IgD-negative memory B cell (primary cell): ENCODE results near the gene NHSL2. TPM values are rescaled to one million over a fixed set of nuclear protein-coding genes. Genes with fewer than 3 reads are reported as not detected.

Source experiments
- H3K27ac Mint-ChIP-seq, 3 donors: one replicate each; pipeline ENCODE4 v1.8.0; 2020 to 2022; ENCODE audit warnings: mild to moderate bottlenecking in 3 of 3, mixed read lengths in 3 of 3, moderate library complexity in 1 of 3
- H3K27me3 Mint-ChIP-seq: one replicate; pipeline ENCODE4 v1.8.0; 2021; ENCODE audit warnings: mixed read lengths
- H3K36me3 Mint-ChIP-seq: one replicate; pipeline ENCODE4 v1.8.0; 2020; ENCODE audit warnings: mild to moderate bottlenecking, mixed read lengths
- H3K4me1 Mint-ChIP-seq, 3 donors: one replicate each; pipeline ENCODE4 v1.8.0; 2020 to 2022; ENCODE audit warnings: mixed read lengths in 3 of 3, mild to moderate bottlenecking in 1 of 3
- H3K4me3 Mint-ChIP-seq, 4 donors: one replicate each; pipeline ENCODE4 v1.8.0; 2020 to 2022; ENCODE audit warnings: mild to moderate bottlenecking in 4 of 4, mixed read lengths in 4 of 4, moderate library complexity in 3 of 4
- H3K9me3 Mint-ChIP-seq, 3 donors: one replicate each; pipeline ENCODE4 v1.8.0; 2020 to 2021; ENCODE audit warnings: mixed read lengths in 3 of 3, mild to moderate bottlenecking in 1 of 3
- polyA plus RNA-seq: library from polyadenylated mRNA; unstranded; fragments of 300-500 nt; fragmentation: Illumina TruSeq; gene quantifications from one replicate; pipeline ENCODE4 v1.2.3, GENCODE V29; 2021

Gene NHSL2
- polyA plus RNA-seq, 1 donor from 2014 or later, result 0.83 TPM

GRCh38 chrX:72097098-72097497 lies 186.5 kb downstream of the NHSL2 start:
- Mint-ChIP-seq H3K4me3 (peak overlapping the region in 2 of 4 donors; percentile 14 to 43), H3K4me1 (peaks cover 26 to 36% (median 28%) of the 10 kb centered on the region in 3 donors)

GRCh38 chrX:72100051-72100755 lies 189.6 kb downstream of the NHSL2 start:
- peaks cover 23% of the 10 kb centered on the region for H3K27me3 Mint-ChIP-seq
- peaks cover 25 to 40% (median 30%) of the 10 kb centered on the region in 3 donors for H3K4me1 Mint-ChIP-seq

More at GRCh38 chrX:72097098-72097497, 186.5 kb downstream of the NHSL2 start:
- no peaks in the 10 kb centered on the region for H3K36me3 Mint-ChIP-seq
- H3K27ac Mint-ChIP-seq, result peak overlapping the region in 1 of 3 donors; percentile 70
- H3K9me3 Mint-ChIP-seq, result no peaks in the 10 kb centered on the region
- peaks cover 18% of the 10 kb centered on the region for H3K27me3 Mint-ChIP-seq

DNA sequence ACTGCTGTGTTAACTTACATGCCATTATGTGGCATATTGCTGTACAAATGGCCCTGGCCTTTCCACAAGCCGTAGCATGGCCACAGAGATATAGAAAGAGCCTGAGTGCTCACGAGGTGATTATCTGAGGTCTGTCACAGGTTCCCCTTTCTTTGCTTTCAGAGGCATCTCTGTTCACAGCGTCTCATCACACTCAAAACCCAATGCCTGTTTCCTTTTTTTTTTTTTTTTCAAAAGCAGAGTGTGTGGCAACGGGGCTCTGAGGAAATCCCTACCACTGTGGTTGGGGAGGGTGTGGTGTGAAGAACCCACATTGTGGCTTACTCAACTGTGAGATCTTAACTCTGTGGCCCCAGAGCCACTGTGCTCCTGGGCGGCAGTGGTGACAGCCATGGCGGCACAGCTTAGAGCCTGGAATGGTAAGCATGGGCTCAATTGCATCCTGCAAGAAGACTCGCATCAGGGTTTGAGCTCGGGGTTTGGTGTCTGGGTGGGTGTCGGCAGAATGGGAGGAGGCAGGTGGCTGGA lies 190.2 kb downstream of the NHSL2 start:
- H3K4me1 Mint-ChIP-seq, result peaks cover 24 to 42% (median 32%) of the 10 kb centered on the region in 3 donors
- peak overlapping the region; percentile 4 to 93 (median 62) for H3K4me3 Mint-ChIP-seq
- peak overlapping the region; percentile 90 to 96 (median 94) for H3K27ac Mint-ChIP-seq
- H3K27me3 Mint-ChIP-seq, result peaks cover 23% of the 10 kb centered on the region
- H3K36me3 Mint-ChIP-seq, result no peaks in the 10 kb centered on the region
- no peaks in the 10 kb centered on the region for H3K9me3 Mint-ChIP-seq

More at GRCh38 chrX:72100051-72100755, 189.6 kb downstream of the NHSL2 start:
- H3K27ac Mint-ChIP-seq, result peak overlapping the region; percentile 90 to 96 (median 94)
- H3K4me3 Mint-ChIP-seq, result peak overlapping the region; percentile 4 to 93 (median 54)
- no peaks in the 10 kb centered on the region for H3K9me3 Mint-ChIP-seq
- no peaks in the 10 kb centered on the region for H3K36me3 Mint-ChIP-seq

- no peaks in the 10 kb centered on the region for H3K9me3 Mint-ChIP-seq
- H3K27ac Mint-ChIP-seq, result peak overlapping the region; percentile 89 to 94 (median 90)
- peak overlapping the region in 3 of 4 donors; percentile 41 to 86 (median 72) for H3K4me3 Mint-ChIP-seq
- peaks cover 22% of the 10 kb centered on the region for H3K27me3 Mint-ChIP-seq
- H3K4me1 Mint-ChIP-seq, result peaks cover 24 to 42% (median 32%) of the 10 kb centered on the region in 3 donors
- H3K36me3 Mint-ChIP-seq, result no peaks in the 10 kb centered on the region
Observed at GRCh38 chrX:72101597-72102037, 191.0 kb downstream of the NHSL2 start.

DNA sequence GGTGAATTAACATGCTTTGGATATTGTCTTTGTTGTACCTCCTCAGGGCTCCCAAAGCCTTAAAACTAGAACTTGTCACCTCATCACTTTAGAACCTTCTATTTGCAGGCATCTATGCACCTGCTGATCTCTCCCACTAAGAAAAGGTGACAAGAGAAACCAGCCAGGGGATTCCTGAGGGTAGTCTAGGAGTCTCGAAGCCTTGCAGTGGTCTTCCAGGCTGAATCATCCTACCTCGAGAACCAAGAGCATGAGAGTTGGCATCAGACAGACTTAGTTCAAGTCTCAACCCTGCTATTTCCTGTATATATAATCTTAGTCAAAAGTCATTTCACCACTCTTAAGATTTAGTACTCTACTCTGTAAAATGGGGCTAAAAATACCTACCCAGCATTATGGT lies 191.5 kb downstream of the NHSL2 start:
- Mint-ChIP-seq H3K27ac (peak overlapping the region in 2 of 3 donors; percentile 89 to 90), H3K36me3 (no peaks in the 10 kb centered on the region), H3K4me3 (peak overlapping the region in 3 of 4 donors; percentile 41 to 72 (median 47)), H3K27me3 (peaks cover 23% of the 10 kb centered on the region), H3K4me1 (peaks cover 20 to 39% (median 32%) of the 10 kb centered on the region in 3 donors), H3K9me3 (no peaks in the 10 kb centered on the region)

GRCh38 chrX:72102760-72103159 lies 192.1 kb downstream of the NHSL2 start:
- Mint-ChIP-seq H3K4me1 (peaks cover 20 to 37% (median 30%) of the 10 kb centered on the region in 3 donors), H3K27ac (no peak overlapping the region), H3K36me3 (no peaks in the 10 kb centered on the region), H3K4me3 (no peak overlapping the region), H3K9me3 (no peaks in the 10 kb centered on the region), H3K27me3 (peaks cover 27% of the 10 kb centered on the region)

DNA sequence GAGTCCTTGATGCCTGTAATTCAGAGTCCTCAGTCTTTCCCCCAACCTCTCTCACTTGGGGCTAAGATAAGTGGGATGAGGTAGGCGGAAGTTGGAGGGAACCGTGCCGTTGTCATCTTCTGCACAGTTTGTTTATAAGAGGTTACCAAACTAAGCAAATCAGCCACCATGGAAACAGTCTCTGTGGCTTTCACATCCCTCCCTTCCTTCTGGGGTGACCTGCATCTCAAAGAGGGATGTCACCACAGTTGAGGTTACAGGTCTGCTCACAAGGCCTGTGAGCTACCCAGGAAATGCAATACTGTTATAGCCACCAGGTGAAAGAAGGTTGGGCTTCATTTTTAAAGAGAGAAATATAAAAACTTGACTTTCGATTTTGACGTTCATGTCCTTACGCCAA lies 194.8 kb downstream of the NHSL2 start:
- Mint-ChIP-seq H3K36me3 (no peaks in the 10 kb centered on the region), H3K27me3 (peaks cover 33% of the 10 kb centered on the region), H3K4me3 (peak overlapping the region in 3 of 4 donors; percentile 21 to 82 (median 69)), H3K4me1 (peaks cover 14 to 31% (median 23%) of the 10 kb centered on the region in 3 donors), H3K27ac (peak overlapping the region; percentile 48 to 71 (median 66)), H3K9me3 (no peaks in the 10 kb centered on the region)

GRCh38 chrX:72107320-72107719 lies 196.7 kb downstream of the NHSL2 start:
- no peaks in the 10 kb centered on the region for H3K36me3 Mint-ChIP-seq
- peaks cover 33% of the 10 kb centered on the region for H3K27me3 Mint-ChIP-seq
- H3K27ac Mint-ChIP-seq, result peak overlapping the region in 1 of 3 donors; percentile 71
- peak overlapping the region in 1 of 4 donors; percentile 53 for H3K4me3 Mint-ChIP-seq
- H3K9me3 Mint-ChIP-seq, result no peaks in the 10 kb centered on the region
- H3K4me1 Mint-ChIP-seq, result peaks cover 0 to 14% (median 14%) of the 10 kb centered on the region in 3 donors

- Mint-ChIP-seq H3K27me3 (peaks cover 32% of the 10 kb centered on the region), H3K27ac (peak overlapping the region in 1 of 3 donors; percentile 71), H3K36me3 (no peaks in the 10 kb centered on the region), H3K4me1 (peaks cover 0 to 14% (median 14%) of the 10 kb centered on the region in 3 donors), H3K4me3 (no peak overlapping the region), H3K9me3 (no peaks in the 10 kb centered on the region)
Observed at GRCh38 chrX:72107841-72108595, 197.4 kb downstream of the NHSL2 start.

GRCh38 chrX:72108666-72109065 lies 198.0 kb downstream of the NHSL2 start:
- Mint-ChIP-seq H3K27ac (no peak overlapping the region), H3K4me3 (no peak overlapping the region)

GRCh38 chrX:72110051-72110875 lies 199.6 kb downstream of the NHSL2 start:
- H3K4me3 Mint-ChIP-seq, result peak overlapping the region in 2 of 4 donors; percentile 30 to 72
- no peaks in the 10 kb centered on the region for H3K9me3 Mint-ChIP-seq
- peaks cover 0 to 9% (median 6%) of the 10 kb centered on the region in 3 donors for H3K4me1 Mint-ChIP-seq
- H3K36me3 Mint-ChIP-seq, result no peaks in the 10 kb centered on the region
- peaks cover 24% of the 10 kb centered on the region for H3K27me3 Mint-ChIP-seq
- no peak overlapping the region for H3K27ac Mint-ChIP-seq

More at GRCh38 chrX:72108666-72109065, 198.0 kb downstream of the NHSL2 start:
- peaks cover 32% of the 10 kb centered on the region for H3K27me3 Mint-ChIP-seq
- H3K9me3 Mint-ChIP-seq, result no peaks in the 10 kb centered on the region
- no peaks in the 10 kb centered on the region for H3K36me3 Mint-ChIP-seq
- H3K4me1 Mint-ChIP-seq, result peaks cover 0 to 14% (median 10%) of the 10 kb centered on the region in 3 donors

DNA sequence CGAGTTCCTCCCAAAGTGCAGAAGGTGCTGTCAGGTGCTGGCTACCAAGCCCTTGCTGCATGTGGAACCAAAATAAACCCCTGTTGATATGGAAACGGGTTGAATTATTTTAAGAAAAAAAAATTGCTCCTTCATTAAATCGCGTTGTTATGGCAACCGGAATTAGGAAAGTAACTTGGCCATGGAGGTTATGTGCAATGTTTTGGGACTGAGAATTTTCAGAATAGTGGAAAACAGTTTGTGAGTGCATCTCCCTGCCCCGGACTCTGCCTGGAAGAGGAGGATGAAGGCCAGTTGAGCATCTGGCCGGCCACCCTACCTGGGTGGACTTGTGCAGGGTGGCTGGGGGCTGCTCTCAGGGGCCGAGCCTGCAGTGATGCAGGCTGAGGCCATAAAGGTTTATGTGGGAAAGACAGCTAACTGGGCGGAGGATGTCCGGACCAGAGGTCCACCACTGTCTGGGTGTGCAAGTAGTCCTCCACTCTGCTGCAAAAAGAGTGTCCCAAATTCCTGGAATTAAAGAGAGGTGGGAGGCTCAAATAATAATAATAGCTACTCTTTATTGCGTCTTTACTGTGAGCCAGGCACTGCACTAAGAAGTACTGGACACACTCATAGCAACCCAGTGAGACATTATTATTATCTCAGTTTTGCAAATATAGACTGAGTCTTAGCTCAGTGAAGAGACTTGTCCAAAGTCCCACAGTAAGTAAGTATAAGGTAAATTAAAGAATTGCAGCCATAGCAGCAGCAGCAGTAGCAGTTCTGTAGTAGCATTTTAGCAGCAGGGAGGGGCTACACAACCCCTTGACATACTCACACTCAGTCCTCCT lies 200.4 kb downstream of the NHSL2 start:
- H3K27ac Mint-ChIP-seq, result no peak overlapping the region
- no peaks in the 10 kb centered on the region for H3K36me3 Mint-ChIP-seq
- no peaks in the 10 kb centered on the region for H3K9me3 Mint-ChIP-seq
- H3K4me3 Mint-ChIP-seq, result no peak overlapping the region
- H3K27me3 Mint-ChIP-seq, result peaks cover 24% of the 10 kb centered on the region
- peaks cover 0 to 4% (median 2%) of the 10 kb centered on the region in 3 donors for H3K4me1 Mint-ChIP-seq

DNA sequence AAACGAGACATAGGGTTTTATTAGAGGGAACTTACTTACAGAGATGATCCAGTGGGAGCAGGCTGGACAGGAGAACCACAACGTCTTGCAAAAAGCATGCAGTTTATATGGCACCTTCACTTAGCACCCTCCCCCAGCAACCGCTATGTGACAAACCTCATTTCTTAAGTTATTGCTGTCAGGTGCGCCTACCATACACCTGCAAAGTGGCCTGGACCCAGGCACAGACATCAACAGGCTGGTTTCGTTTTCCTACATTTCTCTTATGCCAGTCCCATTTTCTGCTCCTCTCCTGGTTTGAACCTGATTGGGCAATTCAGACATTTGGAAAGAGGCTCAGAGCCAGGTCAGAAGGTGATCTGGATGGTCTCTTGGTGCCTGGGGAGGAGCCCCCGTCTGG lies 202.8 kb downstream of the NHSL2 start:
- H3K9me3 Mint-ChIP-seq, result no peaks in the 10 kb centered on the region
- no peaks in the 10 kb centered on the region for H3K36me3 Mint-ChIP-seq
- H3K4me1 Mint-ChIP-seq, result peaks cover 0 to 4% (median 0%) of the 10 kb centered on the region in 3 donors
- no peak overlapping the region for H3K27ac Mint-ChIP-seq
- peaks cover 16% of the 10 kb centered on the region for H3K27me3 Mint-ChIP-seq
- no peak overlapping the region for H3K4me3 Mint-ChIP-seq
